Mucosa of rectum (tissue), 2 donors: ENCODE data around the gene CPT1C.

Source experiments
- H3K27ac ChIP-seq, 2 donors: one replicate each; pipeline ENCODE4 v1.7.0; 2013; ENCODE audit warnings: inconsistent platforms in 2 of 2, low read depth in 2 of 2, low read length in 2 of 2
- H3K27me3 ChIP-seq, 2 donors: one replicate each; pipeline ENCODE4 v1.7.0; 2013; ENCODE audit warnings: low read length in 2 of 2; ENCODE audit not compliant: control insufficient read depth in 2 of 2, insufficient read depth in 2 of 2
- H3K36me3 ChIP-seq, 2 donors: one replicate each; pipeline ENCODE4 v1.7.0; 2013; ENCODE audit warnings: low read length in 2 of 2; ENCODE audit not compliant: control insufficient read depth in 2 of 2, insufficient read depth in 2 of 2
- H3K4me1 ChIP-seq, 2 donors: one replicate each; pipeline ENCODE4 v1.7.0; 2013; ENCODE audit warnings: low read length in 2 of 2, mild to moderate bottlenecking in 1 of 2; ENCODE audit not compliant: control insufficient read depth in 2 of 2, insufficient read depth in 2 of 2
- H3K4me3 ChIP-seq, 2 donors: one replicate each; pipeline ENCODE4 v1.7.0; 2013; ENCODE audit warnings: low read length in 2 of 2
- H3K9ac ChIP-seq, 2 donors: one replicate each; pipeline ENCODE4 v1.7.0; 2013; ENCODE audit warnings: low read length in 2 of 2, low read depth in 1 of 2, mild to moderate bottlenecking in 1 of 2
- H3K9me3 ChIP-seq, 2 donors: one replicate each; pipeline ENCODE4 v1.7.0; 2013; ENCODE audit warnings: low read length in 2 of 2; ENCODE audit not compliant: control insufficient read depth in 2 of 2
- donor health status: healthy.
- donor health status: Normal muscosa, but diverticular disease.

Gene CPT1C

DNA sequence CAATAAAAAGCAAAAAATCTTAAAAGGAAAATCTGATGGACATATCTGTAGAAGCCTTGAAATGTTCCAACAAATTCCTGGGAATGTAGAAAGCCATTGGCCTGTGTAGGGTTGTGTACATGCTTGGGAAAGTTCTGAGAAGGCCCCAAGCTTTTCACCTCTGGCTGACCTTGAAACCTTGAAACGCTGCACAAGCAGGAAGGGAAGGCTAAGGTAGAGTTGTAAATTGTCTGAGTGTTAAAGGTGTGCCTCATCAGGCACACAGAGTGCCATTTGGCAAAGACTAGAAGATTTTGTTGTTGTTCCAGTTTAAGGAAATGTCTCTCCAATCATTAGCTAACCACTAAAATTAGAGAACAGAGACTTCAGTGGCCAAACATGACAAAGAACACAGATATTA, 61.8 kb downstream of the CPT1C start:
- no peak overlapping the region for H3K9ac ChIP-seq
- H3K36me3 ChIP-seq, result no peaks in the 10 kb centered on the region
- no peak overlapping the region for H3K4me3 ChIP-seq
- peaks cover 0 to 3% of the 10 kb centered on the region in 2 donors for H3K9me3 ChIP-seq
- no peaks in the 10 kb centered on the region for H3K4me1 ChIP-seq
- H3K27me3 ChIP-seq, result no peaks in the 10 kb centered on the region
- H3K27ac ChIP-seq, result no peak overlapping the region

DNA sequence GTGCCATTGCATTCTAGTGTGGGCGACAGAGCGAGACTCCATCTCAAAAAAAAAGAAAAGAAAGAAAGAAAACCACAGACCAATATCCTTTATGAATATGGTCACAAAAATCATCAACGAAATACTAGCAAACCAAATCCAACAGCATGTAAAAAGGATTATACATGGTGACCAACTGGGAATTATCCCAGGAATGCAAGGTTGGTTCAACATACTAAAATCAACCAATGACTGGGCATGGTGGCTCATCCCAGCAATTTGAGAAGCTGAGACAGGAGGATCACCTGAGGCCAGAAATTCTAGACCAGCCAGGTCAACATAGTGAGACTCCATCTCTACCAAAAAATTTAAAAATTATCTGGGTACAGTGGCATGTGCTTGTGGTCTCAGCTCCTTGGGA, 65.0 kb downstream of the CPT1C start:
- Histone ChIP-seq H3K4me3 (no peak overlapping the region), H3K9me3 (peaks cover 0 to 3% of the 10 kb centered on the region in 2 donors), H3K27me3 (no peaks in the 10 kb centered on the region), H3K27ac (no peak overlapping the region), H3K36me3 (no peaks in the 10 kb centered on the region), H3K4me1 (no peaks in the 10 kb centered on the region), H3K9ac (no peak overlapping the region)

DNA sequence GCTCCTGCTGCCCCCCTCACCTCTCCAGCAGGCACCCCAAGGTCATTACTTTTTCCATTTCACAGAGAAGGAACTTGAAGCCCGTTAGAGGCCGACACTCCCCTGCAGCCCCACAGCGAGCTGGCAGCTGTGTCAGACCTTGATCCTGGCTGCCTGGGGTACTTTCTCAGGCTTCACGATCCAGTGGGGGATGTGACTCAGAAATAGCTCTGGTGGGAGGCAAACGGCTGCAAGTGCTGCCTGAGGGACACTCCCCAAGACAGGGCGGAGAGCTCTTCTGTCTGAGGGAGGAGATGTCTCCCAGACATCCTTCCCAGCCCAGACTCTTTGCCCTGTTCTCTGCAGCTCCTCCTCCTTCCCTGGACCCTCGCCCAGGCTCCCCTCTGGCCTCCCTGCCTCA, 67.4 kb downstream of the CPT1C start:
- Histone ChIP-seq H3K9ac (no peak overlapping the region), H3K4me3 (no peak overlapping the region), H3K4me1 (no peaks in the 10 kb centered on the region), H3K27ac (no peak overlapping the region), H3K9me3 (no peaks in the 10 kb centered on the region), H3K27me3 (no peaks in the 10 kb centered on the region), H3K36me3 (no peaks in the 10 kb centered on the region)

DNA sequence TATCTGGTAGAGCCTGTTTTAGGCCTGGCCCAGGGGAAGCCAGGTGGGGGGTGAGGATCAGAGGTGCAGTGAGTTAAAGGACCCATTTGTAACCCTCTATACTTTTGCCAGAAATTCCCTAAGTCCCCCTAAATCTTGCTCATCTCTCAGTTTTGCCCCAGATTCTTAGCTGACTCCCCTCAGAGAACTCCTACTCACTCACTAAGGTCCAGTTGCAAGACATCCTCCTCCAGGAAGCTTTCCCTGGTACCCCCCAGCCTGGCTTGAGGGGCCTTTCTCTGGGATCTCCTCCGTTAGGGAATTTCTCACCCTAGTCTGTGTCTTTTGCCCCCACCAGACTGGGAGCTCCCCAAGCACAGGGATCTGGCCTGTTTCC, 70.3 kb downstream of the CPT1C start:
- Histone ChIP-seq H3K4me1 (peaks cover 6 to 8% of the 10 kb centered on the region in 2 donors), H3K27ac (no peak overlapping the region), H3K4me3 (no peak overlapping the region), H3K36me3 (no peaks in the 10 kb centered on the region), H3K9ac (no peak overlapping the region), H3K9me3 (no peaks in the 10 kb centered on the region), H3K27me3 (no peaks in the 10 kb centered on the region)

DNA sequence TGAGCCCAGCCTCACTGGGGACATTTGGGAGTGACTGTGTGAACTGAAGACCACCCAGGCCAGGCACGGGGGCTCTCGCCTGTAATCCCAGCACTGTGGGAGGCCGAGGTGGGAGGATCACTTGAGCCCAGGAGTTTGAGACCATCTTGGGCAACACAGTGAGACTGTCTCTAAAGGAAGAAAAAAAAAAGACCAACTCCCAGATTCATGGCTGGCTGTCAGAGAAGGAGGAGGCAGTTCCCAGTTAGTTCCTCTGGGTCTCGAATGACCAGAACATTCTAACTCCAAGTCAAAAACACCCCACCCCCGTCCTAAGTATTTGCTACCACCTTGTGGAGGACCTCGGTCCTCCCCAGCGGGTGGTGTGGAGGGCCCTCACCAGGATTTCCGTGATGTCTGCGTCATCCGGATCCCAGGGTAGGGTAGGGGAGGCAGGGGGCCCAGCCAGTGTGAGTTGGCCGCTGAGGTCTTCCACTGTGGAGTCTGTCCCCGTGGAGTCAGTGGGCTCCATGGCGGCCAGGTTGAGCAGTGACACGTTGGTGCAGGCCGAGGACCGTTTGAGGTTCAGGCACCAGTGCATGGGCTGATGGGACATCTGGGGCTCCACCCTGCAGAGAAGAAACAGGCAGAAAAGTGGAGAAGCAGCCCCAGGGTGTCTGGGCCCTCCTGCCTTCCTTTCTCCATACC, 70.9 kb downstream of the CPT1C start:
- H3K27ac ChIP-seq, result no peak overlapping the region
- no peaks in the 10 kb centered on the region for H3K36me3 ChIP-seq
- no peak overlapping the region for H3K4me3 ChIP-seq
- no peak overlapping the region for H3K9ac ChIP-seq
- peaks cover 6 to 8% of the 10 kb centered on the region in 2 donors for H3K4me1 ChIP-seq
- no peaks in the 10 kb centered on the region for H3K27me3 ChIP-seq
- no peaks in the 10 kb centered on the region for H3K9me3 ChIP-seq

DNA sequence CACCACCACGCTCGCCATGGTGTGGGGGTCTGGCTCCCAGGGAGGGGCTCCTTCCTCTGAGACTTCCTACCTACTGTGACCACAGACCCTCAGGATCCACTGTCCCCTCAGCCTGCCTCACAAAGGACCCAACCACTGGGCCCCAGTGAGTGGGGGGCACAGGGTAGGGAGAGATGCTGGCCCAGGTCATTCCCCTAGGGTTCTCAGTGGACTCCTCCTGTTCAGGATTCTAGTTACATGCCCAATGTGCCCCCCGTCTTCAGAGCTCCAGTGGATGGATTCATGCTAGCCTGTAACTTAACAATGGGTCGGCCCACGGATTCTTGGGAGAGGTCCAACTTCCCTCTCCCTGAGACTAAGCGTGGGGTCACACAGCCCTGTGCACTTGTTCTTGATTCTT, 72.3 kb downstream of the CPT1C start, which contains the start of gene TSKS:
Gene TSKS, minus strand, starts transcription at position 77 of the 400 bp plus-strand sequence. Its CDS starts 59 bp downstream, at position 18.
- Histone ChIP-seq H3K36me3 (no peaks in the 10 kb centered on the region), H3K9me3 (no peaks in the 10 kb centered on the region), H3K4me3 (no peak within 1 kb of the TSS), H3K27ac (no peak within 1 kb of the TSS), H3K9ac (no peak within 1 kb of the TSS), H3K27me3 (no peaks in the 10 kb centered on the region), H3K4me1 (peaks cover 16 to 17% of the 10 kb centered on the region in 2 donors)
